Ascending aorta (tissue), 2 donors: ENCODE results near the gene RIBC2. TPM values are rescaled to one million over a fixed set of nuclear protein-coding genes. Genes with fewer than 3 reads are reported as not detected.
"Not testable (repeated sequence)": the region's sequence is repeated elsewhere in the genome, so short reads cannot be mapped to it uniquely, and the experiment has no call there.

Experiments used
- DNase-seq, 2 donors: peaks; one replicate each; pipeline ENCODE4 v3.0.0-alpha.2; 2019; ENCODE audit warnings: low spot score in 2 of 2
- H3K27ac ChIP-seq, 2 donors: fragments of 200-600 bp; sonication (generic); one replicate each; pipeline ENCODE4 v1.5.1; 2016 to 2017; ENCODE audit warnings: mild to moderate bottlenecking in 1 of 2
- H3K27me3 ChIP-seq: fragments of 200-600 bp; sonication (generic); one replicate; pipeline ENCODE4 v1.5.1; 2017
- H3K36me3 ChIP-seq, 2 donors: fragments of 200-600 bp; sonication (generic); one replicate each; pipeline ENCODE4 v1.5.1; 2016
- H3K4me1 ChIP-seq, 2 donors: fragments of 200-600 bp; sonication (generic); one replicate each; pipeline ENCODE4 v1.5.1; 2016 to 2017; ENCODE audit warnings: mild to moderate bottlenecking in 1 of 2
- H3K4me3 ChIP-seq, 2 donors: fragments of 200-600 bp; sonication (generic); one replicate each; pipeline ENCODE4 v1.5.1; 2016 to 2017; ENCODE audit warnings: mild to moderate bottlenecking in 1 of 2
- H3K9me3 ChIP-seq, 2 donors: fragments of 200-600 bp; sonication (generic); one replicate each; pipeline ENCODE4 v1.5.1; 2016
- intact Hi-C: fragments of 100-400 bp; cut with DNase I; formaldehyde crosslinking; loops from one replicate; pipeline ENCODE4 v1.15.1; 2023
- total RNA-seq: library from RNA; depleted of rRNA; stranded (reverse); fragments of >200 nt; gene quantifications from one replicate; pipeline ENCODE4 v1.1.0, GENCODE V29; 2016
- TF ChIP-seq, protein P1 (sequence below), 3 experiments: fragments of 200-600 bp in 2 of 3; fragments of 450-650 bp in 1 of 3; sonication (generic) in 2 of 3; IDR thresholded peaks; one replicate each; pipeline ENCODE4 v1.5.1; 2016 to 2019; ENCODE audit warnings: antibody characterized with exemption in 3 of 3, mild to moderate bottlenecking in 1 of 3, moderate library complexity in 1 of 3

Gene RIBC2, protein sequence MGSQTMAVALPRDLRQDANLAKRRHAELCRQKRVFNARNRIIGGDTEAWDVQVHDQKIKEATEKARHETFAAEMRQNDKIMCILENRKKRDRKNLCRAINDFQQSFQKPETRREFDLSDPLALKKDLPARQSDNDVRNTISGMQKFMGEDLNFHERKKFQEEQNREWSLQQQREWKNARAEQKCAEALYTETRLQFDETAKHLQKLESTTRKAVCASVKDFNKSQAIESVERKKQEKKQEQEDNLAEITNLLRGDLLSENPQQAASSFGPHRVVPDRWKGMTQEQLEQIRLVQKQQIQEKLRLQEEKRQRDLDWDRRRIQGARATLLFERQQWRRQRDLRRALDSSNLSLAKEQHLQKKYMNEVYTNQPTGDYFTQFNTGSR
- total RNA-seq, result not detected

DNA sequence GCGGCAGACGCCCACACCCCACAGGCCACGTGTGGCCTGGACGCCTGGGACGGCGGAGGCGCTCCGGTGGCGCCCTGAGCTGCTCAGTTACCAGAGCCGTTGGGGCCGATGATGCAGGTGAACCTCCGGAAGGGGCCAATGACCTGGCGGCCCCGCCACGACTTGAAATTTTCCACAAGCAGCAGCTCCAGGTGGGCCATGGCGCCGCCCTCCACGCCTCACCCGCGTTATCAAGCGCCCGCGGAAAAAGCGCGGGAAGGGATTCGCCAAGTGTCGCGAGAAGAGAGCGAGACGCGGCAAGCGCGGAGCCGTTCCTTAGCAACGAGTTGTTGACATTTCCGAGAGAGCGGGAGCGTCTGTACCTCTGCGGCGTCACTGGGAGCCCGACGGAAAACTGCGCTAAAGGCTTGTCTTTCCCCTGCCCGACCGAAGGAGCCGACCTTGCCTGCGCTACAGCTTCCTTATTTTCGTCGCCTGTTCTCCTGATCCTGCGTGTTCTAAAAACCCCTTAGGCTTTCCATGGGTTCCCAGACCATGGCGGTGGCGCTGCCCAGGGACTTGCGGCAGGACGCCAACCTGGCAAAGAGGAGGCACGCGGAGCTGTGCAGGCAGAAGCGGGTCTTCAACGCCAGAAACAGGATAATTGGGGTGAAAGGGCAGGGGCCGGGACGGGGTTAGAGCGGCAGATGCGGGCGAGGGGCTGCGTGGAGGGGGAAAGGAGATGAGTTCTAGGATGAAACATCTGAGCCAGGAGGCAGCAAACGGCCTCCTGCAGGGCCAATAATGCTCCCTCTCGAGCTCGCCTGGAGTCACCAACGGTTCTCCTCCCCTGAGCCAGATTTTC lies at the start of gene RIBC2, which contains the start of gene SMC1B:
TSS of gene RIBC2 (plus strand) at position 326 of the 844 bp plus-strand sequence. CDS start at position 520, 194 bp downstream.
TSS of gene SMC1B (minus strand) at position 232 of the 844 bp plus-strand sequence. CDS start at position 200, 32 bp downstream.
- no peaks in the 10 kb centered on the region for H3K36me3 ChIP-seq
- peak within 1 kb of the TSS in 1 of 2 donors; percentile 5 for H3K27ac ChIP-seq
- TF ChIP-seq, protein P1, sequence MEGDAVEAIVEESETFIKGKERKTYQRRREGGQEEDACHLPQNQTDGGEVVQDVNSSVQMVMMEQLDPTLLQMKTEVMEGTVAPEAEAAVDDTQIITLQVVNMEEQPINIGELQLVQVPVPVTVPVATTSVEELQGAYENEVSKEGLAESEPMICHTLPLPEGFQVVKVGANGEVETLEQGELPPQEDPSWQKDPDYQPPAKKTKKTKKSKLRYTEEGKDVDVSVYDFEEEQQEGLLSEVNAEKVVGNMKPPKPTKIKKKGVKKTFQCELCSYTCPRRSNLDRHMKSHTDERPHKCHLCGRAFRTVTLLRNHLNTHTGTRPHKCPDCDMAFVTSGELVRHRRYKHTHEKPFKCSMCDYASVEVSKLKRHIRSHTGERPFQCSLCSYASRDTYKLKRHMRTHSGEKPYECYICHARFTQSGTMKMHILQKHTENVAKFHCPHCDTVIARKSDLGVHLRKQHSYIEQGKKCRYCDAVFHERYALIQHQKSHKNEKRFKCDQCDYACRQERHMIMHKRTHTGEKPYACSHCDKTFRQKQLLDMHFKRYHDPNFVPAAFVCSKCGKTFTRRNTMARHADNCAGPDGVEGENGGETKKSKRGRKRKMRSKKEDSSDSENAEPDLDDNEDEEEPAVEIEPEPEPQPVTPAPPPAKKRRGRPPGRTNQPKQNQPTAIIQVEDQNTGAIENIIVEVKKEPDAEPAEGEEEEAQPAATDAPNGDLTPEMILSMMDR (IDR thresholded peaks at IDR 0.05), result peak in 1 of 3 experiments; percentile 2
- H3K4me3 ChIP-seq, result peak within 1 kb of the TSS; percentile 52 to 54
- H3K4me1 ChIP-seq, result peaks cover 0 to 7% of the 10 kb centered on the region in 2 donors
- no peaks in the 10 kb centered on the region for H3K27me3 ChIP-seq
- peak in 1 of 2 donors; percentile 87 for DNase-seq
- no peaks in the 10 kb centered on the region for H3K9me3 ChIP-seq
- intact Hi-C loops, result loop anchor here (1.0 kb wide), 1 partner anchor 104 kb away; the partner anchor contains the start of gene FAM118A

DNA sequence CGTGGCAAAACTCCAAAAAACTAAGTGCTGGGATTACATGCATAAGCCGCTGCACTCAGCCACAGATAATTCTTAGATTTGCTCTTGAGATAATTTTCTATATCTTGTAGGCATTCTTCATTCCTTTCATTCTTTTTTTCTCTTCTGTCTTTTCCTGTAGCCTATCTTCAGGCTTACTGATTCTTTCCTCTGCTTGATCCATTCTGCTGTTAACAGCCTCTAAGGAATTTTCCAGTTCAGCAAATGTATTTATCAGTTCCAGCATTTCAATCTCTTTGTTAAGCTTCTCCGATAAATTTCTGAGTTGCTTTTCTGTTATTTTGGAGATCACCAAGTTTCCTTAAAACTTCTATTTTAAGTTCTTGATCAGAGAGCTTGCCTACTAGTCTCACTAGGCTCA lies 46.8 kb upstream of the RIBC2 start:
- no peak for DNase-seq
- Histone ChIP-seq H3K36me3 (no peaks in the 10 kb centered on the region), H3K27ac (no peak overlapping the region), H3K27me3 (no peaks in the 10 kb centered on the region), H3K4me1 (no peaks in the 10 kb centered on the region), H3K9me3 (peaks cover 0 to 7% of the 10 kb centered on the region in 2 donors), H3K4me3 (no peak overlapping the region)
- intact Hi-C loops, result no loop called here
- TF ChIP-seq, protein P1 (IDR thresholded peaks at IDR 0.05), result no peak

DNA sequence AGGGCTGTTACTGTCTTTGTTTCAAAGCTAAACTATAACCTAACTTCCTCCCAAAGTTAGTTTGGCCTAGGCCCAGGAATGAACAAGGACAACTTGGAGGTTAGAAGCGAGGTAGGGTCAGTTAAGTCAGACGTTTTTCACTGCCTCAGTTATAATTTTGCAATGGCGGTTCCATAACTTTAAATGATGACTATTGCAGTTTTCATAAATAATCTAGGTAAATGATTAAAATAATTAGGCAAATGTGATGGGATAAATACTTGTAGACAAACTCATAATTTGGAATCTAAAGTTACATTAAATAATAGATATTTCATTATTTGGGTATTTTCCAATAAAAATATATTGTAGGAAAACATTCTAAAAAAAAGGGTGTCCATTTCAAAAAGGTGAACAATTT lies 39.9 kb upstream of the RIBC2 start:
- intact Hi-C loops, H3K36me3 ChIP-seq: not testable (repeated sequence)

DNA sequence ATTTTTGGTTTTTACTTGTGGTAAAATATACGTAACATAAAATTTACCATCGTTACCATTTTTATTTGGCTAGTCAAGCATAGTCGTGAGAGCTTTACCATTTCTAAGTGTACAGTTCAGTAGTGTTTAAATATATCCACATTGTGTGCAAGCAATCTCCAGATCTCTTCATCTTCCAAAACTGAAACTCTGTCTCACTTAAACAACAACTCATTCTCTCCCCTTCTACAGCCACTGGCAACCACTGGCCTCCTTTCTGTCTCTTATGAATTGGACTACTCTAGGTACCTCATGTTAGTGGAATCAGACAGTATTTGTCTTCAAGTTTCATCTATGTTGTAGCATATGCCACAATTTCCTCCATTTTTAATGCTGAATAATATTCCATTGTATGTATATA lies 37.5 kb upstream of the RIBC2 start:
- intact Hi-C loops, result no loop called here
- Histone ChIP-seq H3K9me3 (no peaks in the 10 kb centered on the region), H3K4me1 (no peaks in the 10 kb centered on the region), H3K36me3 (no peaks in the 10 kb centered on the region), H3K27ac (no peak overlapping the region), H3K27me3 (no peaks in the 10 kb centered on the region), H3K4me3 (no peak overlapping the region)
- no peak for DNase-seq
- TF ChIP-seq, protein P1 (IDR thresholded peaks at IDR 0.05), result no peak

More for the DNA sequence above, 39.9 kb upstream of the RIBC2 start:
- not testable (repeated sequence) for H3K27me3 ChIP-seq, H3K27ac ChIP-seq, H3K4me1 ChIP-seq, H3K4me3 ChIP-seq, H3K9me3 ChIP-seq, DNase-seq

DNA sequence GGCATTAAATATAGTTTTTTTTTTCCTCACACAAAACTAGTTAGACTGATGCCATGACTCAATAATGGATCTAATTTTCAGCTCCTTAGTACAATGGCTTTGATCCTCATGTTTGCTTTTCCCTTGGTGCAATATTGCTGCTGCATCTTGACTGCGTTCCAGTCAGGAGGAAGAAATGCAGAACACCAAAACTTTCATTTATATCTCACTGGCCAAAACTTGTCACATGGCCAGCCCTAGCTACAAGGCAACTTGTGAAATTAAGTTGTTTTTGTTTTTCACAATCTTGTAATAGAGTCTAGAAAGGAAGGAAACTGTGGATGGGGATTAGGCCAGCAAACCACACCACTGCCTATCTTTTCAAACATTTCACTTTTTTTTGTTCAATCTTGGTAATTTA lies 36.8 kb upstream of the RIBC2 start:
- H3K36me3 ChIP-seq, result no peaks in the 10 kb centered on the region
- H3K9me3 ChIP-seq, result no peaks in the 10 kb centered on the region
- H3K27me3 ChIP-seq, result no peaks in the 10 kb centered on the region
- H3K4me3 ChIP-seq, result no peak overlapping the region
- TF ChIP-seq, protein P1 (IDR thresholded peaks at IDR 0.05), result no peak
- DNase-seq, result no peak
- no peak overlapping the region for H3K27ac ChIP-seq
- no peaks in the 10 kb centered on the region for H3K4me1 ChIP-seq
- intact Hi-C loops, result no loop called here

DNA sequence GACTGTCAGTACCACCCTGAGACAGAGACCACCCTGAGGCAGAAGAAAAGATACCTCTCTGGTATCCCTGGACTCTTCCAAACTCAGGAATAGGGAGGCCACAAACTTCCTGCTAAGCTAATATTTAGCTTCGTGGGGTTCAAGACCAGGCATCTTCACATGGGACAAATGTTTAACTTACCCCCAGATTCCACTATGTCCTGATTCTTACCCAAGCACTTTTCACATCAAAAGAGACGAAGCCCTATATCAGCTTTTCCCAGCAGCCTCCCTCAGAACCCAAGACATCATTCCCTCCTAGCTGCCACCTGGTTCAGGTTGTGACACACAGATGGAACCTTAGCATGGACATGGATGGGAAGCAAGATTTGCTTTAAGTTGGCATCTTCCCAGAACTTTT lies 32.1 kb upstream of the RIBC2 start:
- intact Hi-C loops, result no loop called here

More for the DNA sequence above, 32.1 kb upstream of the RIBC2 start:
- TF ChIP-seq, protein P1 (IDR thresholded peaks at IDR 0.05), result no peak
- no peaks in the 10 kb centered on the region for H3K36me3 ChIP-seq
- H3K27ac ChIP-seq, result no peak overlapping the region
- no peaks in the 10 kb centered on the region for H3K27me3 ChIP-seq
- H3K4me1 ChIP-seq, result no peaks in the 10 kb centered on the region
- H3K9me3 ChIP-seq, result no peaks in the 10 kb centered on the region
- DNase-seq, result no peak
- no peak overlapping the region for H3K4me3 ChIP-seq
